Inflammatory macrophage (primary cell): ENCODE data around the gene SPATC1L.
"Not testable (repeated sequence)": the region's sequence is repeated elsewhere in the genome, so short reads cannot be mapped to it uniquely, and the experiment has no call there.

Source experiments
- DNase-seq, 2 donors: peaks; one replicate each; pipeline ENCODE4 v3.0.0-alpha.2; 2020 to 2022

The SPATC1L gene

GRCh38 chr21:46214478-46215340, 30.4 kb upstream of the SPATC1L start:
- no peak for DNase-seq

GRCh38 chr21:46213620-46214286, 29.5 kb upstream of the SPATC1L start:
- no peak for DNase-seq

GRCh38 chr21:46212721-46213484, 28.6 kb upstream of the SPATC1L start:
- DNase-seq, result no peak

GRCh38 chr21:46211786-46212720, 27.8 kb upstream of the SPATC1L start:
- no peak for DNase-seq

GRCh38 chr21:46211376-46211775, 27.1 kb upstream of the SPATC1L start:
- DNase-seq, result no peak

GRCh38 chr21:46210378-46211136, 26.3 kb upstream of the SPATC1L start:
- no peak for DNase-seq

- DNase-seq, result no peak
Observed at GRCh38 chr21:46208761-46209721, 24.8 kb upstream of the SPATC1L start.

GRCh38 chr21:46207920-46208591, 23.8 kb upstream of the SPATC1L start:
- DNase-seq, result no peak

GRCh38 chr21:46207006-46207919, 23.0 kb upstream of the SPATC1L start:
- no peak for DNase-seq

GRCh38 chr21:46206163-46207005, 22.1 kb upstream of the SPATC1L start:
- no peak for DNase-seq

GRCh38 chr21:46205766-46206162, 21.5 kb upstream of the SPATC1L start:
- DNase-seq, result no peak

- no peak for DNase-seq
Observed at GRCh38 chr21:46205166-46205565, 20.9 kb upstream of the SPATC1L start.

- DNase-seq, result no peak
Observed at GRCh38 chr21:46203203-46203600, 18.9 kb upstream of the SPATC1L start.

GRCh38 chr21:46202592-46203202, 18.4 kb upstream of the SPATC1L start:
- DNase-seq, result no peak

GRCh38 chr21:46200877-46201803, 16.9 kb upstream of the SPATC1L start:
- not testable (repeated sequence) for DNase-seq
